IPS-20b (cell line): ENCODE data around the gene RSPH6A.
"Not testable (repeated sequence)": the region's sequence is repeated elsewhere in the genome, so short reads cannot be mapped to it uniquely, and the experiment has no call there.

ENCODE experiments used
- H3K27ac ChIP-seq: one replicate; pipeline ENCODE4 v1.5.1; 2013; ENCODE audit warnings: low read length
- H3K27me3 ChIP-seq: 2 replicates; pipeline ENCODE4 v1.6.1; 2013; ENCODE audit warnings: mild to moderate bottlenecking, low read length, inconsistent platforms; ENCODE audit not compliant: insufficient read depth
- H3K36me3 ChIP-seq: 2 replicates; pipeline ENCODE4 v1.6.1; 2013; ENCODE audit warnings: low read depth, mild to moderate bottlenecking, inconsistent platforms, low read length, moderate library complexity; ENCODE audit not compliant: insufficient read depth
- H3K4me1 ChIP-seq: 2 replicates; pipeline ENCODE4 v1.6.1; 2013; ENCODE audit warnings: mild to moderate bottlenecking, control low read depth, inconsistent platforms, low read length, moderate library complexity; ENCODE audit not compliant: insufficient read depth
- H3K4me3 ChIP-seq: 2 replicates; pipeline ENCODE4 v1.5.1; 2013; ENCODE audit warnings: mild to moderate bottlenecking, low read length, inconsistent platforms
- H3K9ac ChIP-seq: 2 replicates; pipeline ENCODE4 v1.6.1; 2013; ENCODE audit warnings: low read depth, mild to moderate bottlenecking, inconsistent platforms, low read length, moderate library complexity
- H3K9me3 ChIP-seq: 2 replicates; pipeline ENCODE4 v1.6.1; 2013; ENCODE audit warnings: mild to moderate bottlenecking, low read depth, low read length, inconsistent platforms; ENCODE audit not compliant: insufficient read depth

RSPH6A gene

GRCh38 chr19:45815481-45816216 is 541 bp upstream of the RSPH6A start:
- H3K9ac ChIP-seq, result peak overlapping the region; percentile 79
- no peaks in the 10 kb centered on the region for H3K9me3 ChIP-seq
- H3K4me3 ChIP-seq, result peak overlapping the region; percentile 79
- peaks cover 17% of the 10 kb centered on the region; the same call in 1 of the 2 replicates for H3K4me1 ChIP-seq
- peaks cover 14% of the 10 kb centered on the region for H3K36me3 ChIP-seq
- peak overlapping the region; percentile 42 for H3K27ac ChIP-seq
- no peaks in the 10 kb centered on the region for H3K27me3 ChIP-seq

GRCh38 chr19:45814166-45814780 is 835 bp downstream of the RSPH6A start:
- Histone ChIP-seq H3K36me3 (peaks cover under 1% of the 10 kb centered on the region; the same call in 1 of the 2 replicates), H3K27me3 (no peaks in the 10 kb centered on the region), H3K27ac (no peak overlapping the region), H3K4me1 (peaks cover 17% of the 10 kb centered on the region; the same call in 1 of the 2 replicates), H3K9ac (peak overlapping the region; percentile 79; the same call in 1 of the 2 replicates), H3K9me3 (no peaks in the 10 kb centered on the region), H3K4me3 (peak overlapping the region; percentile 79; the same call in 1 of the 2 replicates)

GRCh38 chr19:45812297-45812696 is 2.8 kb downstream of the RSPH6A start:
- H3K27me3 ChIP-seq, result no peaks in the 10 kb centered on the region
- H3K9ac ChIP-seq, result no peak overlapping the region
- peaks cover 6% of the 10 kb centered on the region; the same call in 1 of the 2 replicates for H3K4me1 ChIP-seq
- H3K36me3 ChIP-seq, result no peaks in the 10 kb centered on the region
- no peaks in the 10 kb centered on the region for H3K9me3 ChIP-seq
- H3K27ac ChIP-seq, result no peak overlapping the region
- no peak overlapping the region for H3K4me3 ChIP-seq

- no peak overlapping the region for H3K9ac ChIP-seq
- H3K36me3 ChIP-seq, result no peaks in the 10 kb centered on the region
- no peak overlapping the region for H3K27ac ChIP-seq
- H3K27me3 ChIP-seq, result peaks cover 6% of the 10 kb centered on the region
- no peak overlapping the region for H3K4me3 ChIP-seq
- peaks cover 5% of the 10 kb centered on the region; the same call in 1 of the 2 replicates for H3K4me1 ChIP-seq
- H3K9me3 ChIP-seq, result no peaks in the 10 kb centered on the region
Measured at GRCh38 chr19:45809643-45810159, 5.4 kb downstream of the RSPH6A start.

GRCh38 chr19:45805719-45806118 is 9.4 kb downstream of the RSPH6A start:
- Histone ChIP-seq H3K4me1 (no peaks in the 10 kb centered on the region; the same call in 1 of the 2 replicates), H3K9me3 (no peaks in the 10 kb centered on the region), H3K27ac (no peak overlapping the region), H3K9ac (no peak overlapping the region), H3K36me3 (no peaks in the 10 kb centered on the region), H3K4me3 (no peak overlapping the region), H3K27me3 (peaks cover 6% of the 10 kb centered on the region)

- Histone ChIP-seq H3K27ac (no peak overlapping the region), H3K27me3 (peaks cover 6% of the 10 kb centered on the region), H3K9me3 (no peaks in the 10 kb centered on the region), H3K36me3 (no peaks in the 10 kb centered on the region), H3K9ac (no peak overlapping the region), H3K4me1 (no peaks in the 10 kb centered on the region; the same call in 1 of the 2 replicates), H3K4me3 (no peak overlapping the region)
Measured at GRCh38 chr19:45804959-45805230, 10.2 kb downstream of the RSPH6A start.

- Histone ChIP-seq H3K9me3 (no peaks in the 10 kb centered on the region), H3K36me3 (no peaks in the 10 kb centered on the region), H3K4me3 (no peak overlapping the region), H3K9ac (no peak overlapping the region), H3K4me1 (no peaks in the 10 kb centered on the region; the same call in 1 of the 2 replicates), H3K27me3 (peaks cover 6% of the 10 kb centered on the region), H3K27ac (no peak overlapping the region)
Measured at GRCh38 chr19:45804140-45804958, 10.8 kb downstream of the RSPH6A start.

- Histone ChIP-seq H3K27ac (no peak overlapping the region), H3K36me3 (no peaks in the 10 kb centered on the region), H3K4me3 (no peak overlapping the region), H3K27me3 (peaks cover 6% of the 10 kb centered on the region), H3K4me1 (no peaks in the 10 kb centered on the region; the same call in 1 of the 2 replicates), H3K9me3 (no peaks in the 10 kb centered on the region), H3K9ac (no peak overlapping the region)
Measured at GRCh38 chr19:45801603-45802175, 13.4 kb downstream of the RSPH6A start.

- H3K4me3 ChIP-seq, result no peak overlapping the region
- no peaks in the 10 kb centered on the region for H3K27me3 ChIP-seq
- H3K36me3 ChIP-seq, result no peaks in the 10 kb centered on the region
- no peak overlapping the region for H3K9ac ChIP-seq
- no peaks in the 10 kb centered on the region; the same call in 1 of the 2 replicates for H3K4me1 ChIP-seq
- no peaks in the 10 kb centered on the region for H3K9me3 ChIP-seq
- H3K27ac ChIP-seq, result no peak overlapping the region
Measured at GRCh38 chr19:45800070-45800553, 15.0 kb downstream of the RSPH6A start.

GRCh38 chr19:45799541-45799940 is 15.6 kb downstream of the RSPH6A start:
- not testable (repeated sequence) for H3K27ac ChIP-seq, H3K27me3 ChIP-seq, H3K36me3 ChIP-seq, H3K9me3 ChIP-seq, H3K4me1 ChIP-seq, H3K4me3 ChIP-seq, H3K9ac ChIP-seq

- Histone ChIP-seq H3K4me1 (no peaks in the 10 kb centered on the region; the same call in 1 of the 2 replicates), H3K27me3 (no peaks in the 10 kb centered on the region), H3K36me3 (no peaks in the 10 kb centered on the region), H3K4me3 (no peak overlapping the region), H3K9me3 (no peaks in the 10 kb centered on the region), H3K27ac (no peak overlapping the region), H3K9ac (no peak overlapping the region)
Measured at GRCh38 chr19:45798995-45799517, 16.1 kb downstream of the RSPH6A start.
